Stimulated activated CD8-positive, alpha-beta memory T cell treated with anti-CD3 and anti-CD28 coated beads, Interleukin-7, amount 100 ng/mL, for 4 hours (primary cell): ENCODE data around the gene ABO.
"Not testable (repeated sequence)": the region's sequence is repeated elsewhere in the genome, so short reads cannot be mapped to it uniquely, and the experiment has no call there.

Source experiments
- DNase-seq, 2 donors: peaks; one replicate each; pipeline ENCODE4 v3.0.0-alpha.2; 2020; ENCODE audit warnings: low read depth in 2 of 2

Gene ABO

GRCh38 chr9:133275105-133276000 lies at the start of gene ABO:
Gene ABO (minus strand): TSS chr9:133275201.
- no peak for DNase-seq

DNA sequence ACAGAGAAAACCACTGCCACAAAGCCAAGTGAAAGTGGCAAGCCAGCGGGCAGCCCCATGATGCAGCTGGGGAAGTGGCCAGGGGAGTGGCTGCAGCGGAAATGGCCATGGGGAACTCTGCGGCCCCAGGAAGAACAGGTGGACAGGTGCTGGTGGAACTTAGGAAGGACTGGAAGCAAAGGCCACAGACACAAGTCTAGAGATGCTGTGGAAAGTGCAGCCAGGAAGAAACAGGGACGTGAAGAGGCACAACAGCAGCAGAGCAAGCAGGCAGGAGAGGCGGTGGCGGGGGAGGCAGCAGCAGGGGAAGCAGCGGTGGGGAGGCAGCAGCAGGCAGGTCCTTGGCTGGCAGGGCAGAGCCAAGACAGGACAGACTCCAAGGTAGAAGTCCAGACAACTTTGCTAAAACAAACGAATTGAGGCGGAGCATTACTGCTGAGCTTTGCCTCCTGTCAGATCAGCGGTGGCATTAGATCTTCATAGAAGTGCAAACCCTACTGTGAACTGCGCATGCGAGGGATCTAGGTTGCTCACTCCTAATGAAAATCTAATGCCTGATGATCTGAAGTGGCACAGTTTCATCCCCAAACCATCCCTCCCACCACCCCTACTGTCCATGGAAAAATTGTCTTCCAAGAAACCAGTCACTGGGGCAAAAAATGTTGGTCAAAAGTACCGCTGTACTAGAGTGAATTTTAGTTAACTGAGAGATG lies 49.1 kb upstream of the ABO start:
- DNase-seq = no peak

DNA sequence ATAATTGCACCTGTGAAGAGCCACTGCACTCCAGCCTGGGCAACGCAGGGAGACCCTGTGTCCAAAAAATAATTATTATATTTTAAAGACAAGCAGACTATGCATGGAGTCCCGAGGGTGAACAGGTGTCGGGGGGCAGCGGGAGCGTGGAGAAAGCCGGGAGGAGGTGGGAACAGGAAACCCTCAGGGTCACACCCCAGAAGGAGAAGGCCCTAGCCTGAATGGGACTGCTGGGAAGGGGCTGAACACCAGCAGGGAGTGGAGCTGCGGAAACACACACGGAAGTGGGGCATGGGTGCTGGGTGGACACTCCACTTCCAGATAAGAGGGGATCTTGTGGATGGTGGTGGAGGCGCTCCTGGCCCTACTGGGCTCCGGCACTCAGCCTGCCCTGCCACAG lies 48.2 kb upstream of the ABO start:
- DNase-seq = no peak

GRCh38 chr9:133322701-133323100 lies 47.7 kb upstream of the ABO start:
- DNase-seq = no peak

GRCh38 chr9:133321411-133321935 lies 46.5 kb upstream of the ABO start:
- no peak for DNase-seq

GRCh38 chr9:133320421-133320881 lies 45.5 kb upstream of the ABO start:
- no peak for DNase-seq

GRCh38 chr9:133317551-133317950 lies 42.5 kb upstream of the ABO start:
- DNase-seq = not testable (repeated sequence)

- no peak for DNase-seq
These were observed 41.0 kb upstream of the ABO start for GRCh38 chr9:133315997-133316396.

- no peak for DNase-seq
These were observed 34.6 kb upstream of the ABO start for GRCh38 chr9:133309608-133310007.

- no peak for DNase-seq
These were observed 32.3 kb upstream of the ABO start for GRCh38 chr9:133307301-133307700.

- DNase-seq = no peak
These were observed 31.5 kb upstream of the ABO start for GRCh38 chr9:133306242-133307204.

DNA sequence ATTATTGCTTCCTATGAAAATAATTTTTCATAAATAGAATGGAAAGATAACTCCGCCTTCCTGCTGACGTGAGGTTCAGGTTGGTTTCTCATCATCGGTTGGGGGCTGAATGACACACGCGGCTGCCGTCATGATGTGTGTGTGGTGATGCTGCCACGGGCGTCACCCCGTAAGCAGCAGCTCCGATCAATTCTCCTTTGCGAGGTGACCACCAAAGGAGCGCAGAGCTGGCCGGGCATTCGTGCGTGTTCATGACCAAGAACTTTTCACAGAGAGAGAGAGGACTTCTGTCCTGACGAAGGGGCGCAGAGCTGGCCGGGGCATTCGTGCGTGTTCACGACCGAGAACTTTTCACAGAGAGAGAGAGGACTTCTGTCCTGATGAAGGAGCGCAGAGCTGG lies 30.7 kb upstream of the ABO start:
- DNase-seq = no peak

DNA sequence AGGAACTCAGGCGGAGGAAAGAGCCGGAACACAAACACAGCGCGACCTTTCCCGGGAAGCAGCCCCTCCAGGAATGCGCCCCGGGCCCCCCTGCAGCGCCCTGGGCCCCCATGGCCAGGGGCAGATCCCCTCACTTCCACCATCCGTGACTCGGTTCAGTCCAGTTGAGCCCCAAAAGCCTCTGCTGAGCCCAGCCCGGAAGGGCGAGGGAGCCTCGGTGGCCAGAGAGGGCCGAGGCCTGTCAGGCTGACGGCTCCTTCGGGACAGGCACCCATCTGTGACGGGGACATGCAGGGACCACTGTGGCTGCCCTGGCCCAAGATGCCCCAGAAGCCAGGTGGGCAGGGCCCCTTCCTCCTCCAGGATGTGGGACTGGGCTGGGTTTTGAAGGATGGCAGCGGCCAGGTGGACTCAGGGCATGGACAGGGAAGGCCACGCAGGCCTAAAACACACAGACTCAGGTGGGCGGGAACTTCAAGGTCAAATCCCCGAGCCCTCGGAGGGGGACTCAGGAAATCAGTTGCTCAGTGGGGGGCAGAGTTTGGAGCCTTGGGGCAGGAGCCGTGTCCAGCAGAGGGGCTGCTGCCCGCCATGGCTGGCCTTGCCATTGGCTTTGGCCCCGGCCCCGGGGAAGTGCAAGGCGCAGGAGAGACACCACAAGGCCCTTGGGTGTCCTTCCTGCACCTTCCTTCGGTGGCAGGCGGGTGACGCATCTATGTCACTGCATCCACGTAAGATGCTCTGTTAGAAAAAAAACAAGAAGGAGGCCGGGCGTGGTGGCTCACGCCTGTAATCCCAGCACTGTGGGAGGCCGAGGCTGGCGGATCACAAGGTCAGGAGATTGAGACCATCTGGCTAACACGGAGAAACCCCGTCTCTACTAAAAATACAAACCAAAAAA lies 29.7 kb upstream of the ABO start:
- no peak for DNase-seq

GRCh38 chr9:133304158-133304470 lies 29.1 kb upstream of the ABO start:
- no peak for DNase-seq

GRCh38 chr9:133303266-133304157 lies 28.5 kb upstream of the ABO start:
- no peak for DNase-seq

- no peak for DNase-seq
These were observed 26.5 kb upstream of the ABO start for GRCh38 chr9:133301253-133302230.

DNA sequence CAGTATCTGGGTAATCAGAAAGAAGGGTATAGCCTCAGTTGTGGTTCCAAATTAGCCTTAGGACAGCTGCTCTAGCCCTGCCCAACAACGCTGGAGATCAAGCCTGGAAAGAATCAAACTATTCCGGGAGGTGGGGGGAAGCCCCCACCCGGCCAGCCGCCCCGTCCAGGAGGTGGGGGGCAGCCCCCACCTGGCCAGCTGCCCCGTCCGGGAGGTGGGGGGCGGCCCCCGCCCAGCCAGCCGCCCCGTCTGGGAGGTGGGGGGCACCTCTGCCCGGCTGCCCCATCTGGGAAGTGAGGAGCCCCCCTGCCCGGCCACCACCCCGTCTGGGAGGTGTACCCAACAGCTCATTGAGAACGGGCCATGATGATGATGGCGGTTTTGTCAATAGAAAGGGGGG lies 25.0 kb upstream of the ABO start:
- not testable (repeated sequence) for DNase-seq

- DNase-seq = no peak
These were observed 19.3 kb upstream of the ABO start for GRCh38 chr9:133294257-133294656.
